Stomach (tissue), 9 donors: Measurements from ENCODE around the gene METAP2. TPM values are rescaled to one million over a fixed set of nuclear protein-coding genes. Genes with fewer than 3 reads are reported as not detected.

Source experiments
- DNase-seq, 2 donors: peaks; one replicate each; pipeline versions ENCODE4 v3.0.0 to v3.0.0-alpha.2; 2013 to 2019
- H3K27ac ChIP-seq, 5 donors: fragments of 200-600 bp in 4 of 5; sonication (generic) in 4 of 5; one replicate each; pipeline ENCODE4 v1.5.1; 2013 to 2019; ENCODE audit warnings: mild to moderate bottlenecking in 1 of 5, moderate library complexity in 1 of 5
- H3K27me3 ChIP-seq, 3 donors: fragments of 200-600 bp; sonication (generic); one replicate each; pipeline ENCODE4 v1.5.1; 2017 to 2019; ENCODE audit warnings: mixed run types in 1 of 3
- H3K36me3 ChIP-seq, 4 donors: fragments of 200-600 bp; sonication (generic); 1 replicate in 3 of 4; 2 replicates in 1 of 4; pipeline ENCODE4 v1.5.1; 2016 to 2019
- H3K4me1 ChIP-seq, 4 donors: fragments of 200-600 bp; sonication (generic); one replicate each; pipeline ENCODE4 v1.5.1; 2016 to 2019
- H3K4me3 ChIP-seq, 4 donors: fragments of 200-600 bp; sonication (generic) in 3 of 4; one replicate each; pipeline ENCODE4 v1.5.1; 2016 to 2019; ENCODE audit warnings: mild to moderate bottlenecking in 1 of 4
- H3K9me3 ChIP-seq, 4 donors: fragments of 200-600 bp; sonication (generic); one replicate each; pipeline ENCODE4 v1.5.1; 2016 to 2019
- CTCF ChIP-seq, 7 experiments: fragments of 450-650 bp in 4 of 7; fragments of 200-600 bp in 3 of 7; sonication (generic) in 3 of 7; IDR thresholded peaks; one replicate each; pipeline ENCODE4 v1.5.1; 2016 to 2019; ENCODE audit warnings: antibody characterized with exemption in 7 of 7, control low read depth in 2 of 7, mild to moderate bottlenecking in 1 of 7
- EP300 ChIP-seq: sonication (generic); formaldehyde crosslinking; IDR thresholded peaks from one replicate; pipeline ENCODE4 v1.6.1; 2017; ENCODE audit warnings: antibody characterized with exemption
- POLR2A ChIP-seq, 4 donors: fragments of 450-650 bp; IDR thresholded peaks; one replicate each; pipeline ENCODE4 v1.6.1; 2016; ENCODE audit warnings: antibody characterized with exemption in 4 of 4, control low read depth in 2 of 4, mild to moderate bottlenecking in 1 of 4, moderate library complexity in 1 of 4
- POLR2AphosphoS5 ChIP-seq, 3 donors: sonication (generic); formaldehyde crosslinking; IDR thresholded peaks; one replicate each; pipeline ENCODE4 v1.6.1; 2016; ENCODE audit warnings: antibody characterized with exemption in 3 of 3
- WGBS, 5 donors: extraction: QIAGEN DNeasy Blood & Tissue Kit in 3 of 5; methylation state at CpG; one replicate each; pipeline versions ENCODE4 v1.1.5 to v1.1.7; 2013 to 2018; 5-methylcytosine and 5-hydroxymethylcytosine counted together
- intact Hi-C: fragments of 100-400 bp; cut with DNase I; formaldehyde crosslinking; loops from one replicate; pipeline ENCODE4 v1.15.1; 2023; ENCODE audit warnings: low total_unique reads
- polyA plus RNA-seq, 3 donors: library from polyadenylated mRNA; stranded (reverse); fragments of 200-250 nt; gene quantifications; one replicate each; pipeline ENCODE4 v1.2.3, GENCODE V29; 2013
- total RNA-seq, 5 donors: library from RNA; depleted of rRNA; stranded (reverse); fragments of >200 nt; gene quantifications; one replicate each; pipeline versions ENCODE4 v1.1.0 to v1.2.3, GENCODE V29; 2014 to 2016
- donor health status: healthy with polysubstance abuse.
- donor health status: Bipolar disorder and iron deficiency.
- donor health status: healthy.

The METAP2 gene
- total and polyA plus RNA-seq, 8 donors = 14.0 to 111 (median 43.6) TPM

GRCh38 chr12:95543305-95543704 lies 69.4 kb downstream of the METAP2 start:
- Histone ChIP-seq H3K4me3 (no peak overlapping the region), H3K27me3 (peaks cover 0 to 18% (median 5%) of the 10 kb centered on the region in 3 donors), H3K36me3 (no peaks in the 10 kb centered on the region), H3K27ac (no peak overlapping the region), H3K4me1 (peaks cover 0 to 12% (median 9%) of the 10 kb centered on the region in 4 donors), H3K9me3 (peaks cover 0 to 2% (median 0%) of the 10 kb centered on the region in 4 donors)
- TF ChIP-seq POLR2AphosphoS5 (IDR thresholded peaks at IDR 0.05) = no peak
- TF ChIP-seq EP300 = no peak
- TF ChIP-seq CTCF (IDR thresholded peaks at IDR 0.05) = no peak
- no peak for TF ChIP-seq POLR2A (IDR thresholded peaks at IDR 0.05)
- 94 to 99% (median 97%) methylated on average over 7 of the region's 7 CpGs for WGBS, 5 donors
- intact Hi-C loops = no loop called here
- no peak for DNase-seq

GRCh38 chr12:95544756-95545155 lies 70.8 kb downstream of the METAP2 start:
- Histone ChIP-seq H3K4me1 (peaks cover 0 to 21% (median 18%) of the 10 kb centered on the region in 4 donors), H3K36me3 (no peaks in the 10 kb centered on the region), H3K27me3 (peaks cover 0 to 29% (median 17%) of the 10 kb centered on the region in 3 donors), H3K4me3 (no peak overlapping the region), H3K27ac (no peak overlapping the region), H3K9me3 (peaks cover 0 to 16% (median 0%) of the 10 kb centered on the region in 4 donors)
- WGBS, 5 donors = 49 to 57% (median 56%) methylated on average over 3 of the region's 3 CpGs
- intact Hi-C loops = no loop called here
- TF ChIP-seq POLR2AphosphoS5 (IDR thresholded peaks at IDR 0.05) = no peak
- TF ChIP-seq POLR2A (IDR thresholded peaks at IDR 0.05) = no peak
- no peak for TF ChIP-seq CTCF (IDR thresholded peaks at IDR 0.05)
- TF ChIP-seq EP300 = no peak
- DNase-seq = no peak

- Histone ChIP-seq H3K36me3 (no peaks in the 10 kb centered on the region), H3K9me3 (peaks cover 0 to 17% (median 0%) of the 10 kb centered on the region in 4 donors), H3K27ac (no peak overlapping the region), H3K27me3 (peaks cover 0 to 29% (median 17%) of the 10 kb centered on the region in 3 donors), H3K4me1 (peaks cover 0 to 21% (median 18%) of the 10 kb centered on the region in 4 donors), H3K4me3 (no peak overlapping the region)
- WGBS, 5 donors = 46 to 85% (median 59%) methylated on average over 4 of the region's 4 CpGs
- intact Hi-C loops = no loop called here
- TF ChIP-seq CTCF (IDR thresholded peaks at IDR 0.05) (no peak), POLR2A (IDR thresholded peaks at IDR 0.05) (no peak), EP300 (no peak), POLR2AphosphoS5 (IDR thresholded peaks at IDR 0.05) (no peak)
- DNase-seq = no peak
Observed at GRCh38 chr12:95545303-95545702, 71.4 kb downstream of the METAP2 start.

- Histone ChIP-seq H3K36me3 (no peaks in the 10 kb centered on the region), H3K4me1 (peaks cover 0 to 21% (median 18%) of the 10 kb centered on the region in 4 donors), H3K4me3 (no peak overlapping the region), H3K27me3 (peaks cover 0 to 29% (median 17%) of the 10 kb centered on the region in 3 donors), H3K9me3 (peaks cover 0 to 17% (median 0%) of the 10 kb centered on the region in 4 donors), H3K27ac (no peak overlapping the region)
- TF ChIP-seq POLR2A (IDR thresholded peaks at IDR 0.05) = no peak
- TF ChIP-seq POLR2AphosphoS5 (IDR thresholded peaks at IDR 0.05) = no peak
- no peak for TF ChIP-seq EP300
- TF ChIP-seq CTCF (IDR thresholded peaks at IDR 0.05) = no peak
- intact Hi-C loops = no loop called here
- DNase-seq = no peak
- 54 to 73% (median 68%) methylated on average over 8 of the region's 8 CpGs for WGBS, 5 donors
Observed at GRCh38 chr12:95545731-95546490, 72.0 kb downstream of the METAP2 start.
